Progenitor cell of endocrine pancreas (in vitro differentiated cells): ENCODE results near the gene NBAS. TPM values are rescaled to one million over a fixed set of nuclear protein-coding genes. Genes with fewer than 3 reads are reported as not detected.
"Not testable (repeated sequence)": the region's sequence is repeated elsewhere in the genome, so short reads cannot be mapped to it uniquely, and the experiment has no call there.

ENCODE experiments used
- DNase-seq: peaks from one replicate; pipeline ENCODE4 v3.0.0; 2021; ENCODE audit warnings: low spot score; ENCODE audit not compliant: unreplicated experiment
- H3K27ac Mint-ChIP-seq: 2 replicates; pipeline ENCODE4 v1.8.0; 2021; ENCODE audit warnings: mild to moderate bottlenecking, moderate library complexity, mixed read lengths
- H3K27me3 Mint-ChIP-seq: 2 replicates; pipeline ENCODE4 v1.8.0; 2021; ENCODE audit warnings: mixed read lengths
- H3K36me3 Mint-ChIP-seq: 2 replicates; pipeline ENCODE4 v1.8.0; 2022; ENCODE audit warnings: mixed read lengths; ENCODE audit not compliant: insufficient read depth
- H3K4me1 Mint-ChIP-seq: 2 replicates; pipeline ENCODE4 v1.8.0; 2021; ENCODE audit warnings: low read depth, mixed read lengths
- H3K4me3 Mint-ChIP-seq: 2 replicates; pipeline ENCODE4 v1.8.0; 2021; ENCODE audit warnings: low read depth, mild to moderate bottlenecking, moderate library complexity, mixed read lengths
- H3K9me3 Mint-ChIP-seq: 2 replicates; pipeline ENCODE4 v1.8.0; 2021; ENCODE audit warnings: low read depth, mixed read lengths
- CTCF ChIP-seq: fragments of 200-600 bp; sonication (generic); IDR thresholded peaks from one replicate; pipeline ENCODE4 v1.5.0; 2021; ENCODE audit warnings: antibody characterized with exemption, mild to moderate bottlenecking; ENCODE audit not compliant: unreplicated experiment
- total RNA-seq: library from RNA; stranded (reverse); gene quantifications from 2 replicates; pipeline ENCODE4 v1.2.1, GENCODE V29; 2021

The NBAS gene
- total RNA-seq, 1 donor from 2014 or later = 63.0 TPM

GRCh38 chr2:15263976-15264685, 297.0 kb downstream of the NBAS start:
- Mint-ChIP-seq H3K27ac (no peak overlapping the region), H3K4me3 (no peak overlapping the region), H3K36me3 (peaks cover 7% of the 10 kb centered on the region), H3K9me3 (peaks cover 3% of the 10 kb centered on the region), H3K4me1 (no peaks in the 10 kb centered on the region), H3K27me3 (no peaks in the 10 kb centered on the region)
- TF ChIP-seq CTCF = no peak
- no peak for DNase-seq

GRCh38 chr2:15262792-15263191, 298.3 kb downstream of the NBAS start:
- TF ChIP-seq CTCF = no peak
- peaks cover 13% of the 10 kb centered on the region for H3K36me3 Mint-ChIP-seq
- H3K27me3 Mint-ChIP-seq = no peaks in the 10 kb centered on the region
- no peak for DNase-seq
- H3K9me3 Mint-ChIP-seq = peaks cover 11% of the 10 kb centered on the region
- no peak overlapping the region for H3K27ac Mint-ChIP-seq
- H3K4me3 Mint-ChIP-seq = no peak overlapping the region
- H3K4me1 Mint-ChIP-seq = no peaks in the 10 kb centered on the region

GRCh38 chr2:15260835-15261234, 300.3 kb downstream of the NBAS start:
- TF ChIP-seq CTCF = no peak
- H3K27me3 Mint-ChIP-seq = no peaks in the 10 kb centered on the region
- no peak for DNase-seq
- peaks cover 17% of the 10 kb centered on the region for H3K36me3 Mint-ChIP-seq
- H3K27ac Mint-ChIP-seq = no peak overlapping the region
- no peaks in the 10 kb centered on the region for H3K4me1 Mint-ChIP-seq
- H3K9me3 Mint-ChIP-seq = peaks cover 12% of the 10 kb centered on the region
- no peak overlapping the region for H3K4me3 Mint-ChIP-seq

- DNase-seq = no peak
- H3K9me3 Mint-ChIP-seq = peaks cover 18% of the 10 kb centered on the region
- H3K4me1 Mint-ChIP-seq = no peaks in the 10 kb centered on the region
- no peak for TF ChIP-seq CTCF
- H3K4me3 Mint-ChIP-seq = no peak overlapping the region
- H3K27ac Mint-ChIP-seq = no peak overlapping the region
- no peaks in the 10 kb centered on the region for H3K27me3 Mint-ChIP-seq
- peaks cover 23% of the 10 kb centered on the region for H3K36me3 Mint-ChIP-seq
Observed at GRCh38 chr2:15260196-15260595, 300.9 kb downstream of the NBAS start.

- no peak overlapping the region for H3K4me3 Mint-ChIP-seq
- H3K36me3 Mint-ChIP-seq = peaks cover 23% of the 10 kb centered on the region
- no peak for DNase-seq
- H3K9me3 Mint-ChIP-seq = peaks cover 19% of the 10 kb centered on the region
- no peak for TF ChIP-seq CTCF
- H3K4me1 Mint-ChIP-seq = no peaks in the 10 kb centered on the region
- no peaks in the 10 kb centered on the region for H3K27me3 Mint-ChIP-seq
- no peak overlapping the region for H3K27ac Mint-ChIP-seq
Observed at GRCh38 chr2:15259356-15259756, 301.8 kb downstream of the NBAS start.

- H3K4me3 Mint-ChIP-seq, H3K27me3 Mint-ChIP-seq, H3K27ac Mint-ChIP-seq, H3K4me1 Mint-ChIP-seq, DNase-seq: not testable (repeated sequence)
- Mint-ChIP-seq H3K36me3 (peaks cover 23% of the 10 kb centered on the region), H3K9me3 (peaks cover 19% of the 10 kb centered on the region)
Observed at GRCh38 chr2:15258385-15258784, 302.7 kb downstream of the NBAS start.
